Muscle of arm (tissue), 12 donors: ENCODE results near the gene FKBP10. TPM values are rescaled to one million over a fixed set of nuclear protein-coding genes. Genes with fewer than 3 reads are reported as not detected.

Source experiments
- DNase-seq: peaks from one replicate; pipeline ENCODE4 v3.0.0-alpha.2; 2013
- polyA plus RNA-seq, 12 donors: library from polyadenylated mRNA; unstranded; fragments of 120-200 nt; gene quantifications; one replicate each; pipeline ENCODE4 v1.2.1, GENCODE V29; 2013; ENCODE audit not compliant: insufficient read length in 12 of 12

The FKBP10 gene
- polyA plus RNA-seq, 12 donors, result 88.2 to 164 (median 124) TPM; not detected in 1

DNA sequence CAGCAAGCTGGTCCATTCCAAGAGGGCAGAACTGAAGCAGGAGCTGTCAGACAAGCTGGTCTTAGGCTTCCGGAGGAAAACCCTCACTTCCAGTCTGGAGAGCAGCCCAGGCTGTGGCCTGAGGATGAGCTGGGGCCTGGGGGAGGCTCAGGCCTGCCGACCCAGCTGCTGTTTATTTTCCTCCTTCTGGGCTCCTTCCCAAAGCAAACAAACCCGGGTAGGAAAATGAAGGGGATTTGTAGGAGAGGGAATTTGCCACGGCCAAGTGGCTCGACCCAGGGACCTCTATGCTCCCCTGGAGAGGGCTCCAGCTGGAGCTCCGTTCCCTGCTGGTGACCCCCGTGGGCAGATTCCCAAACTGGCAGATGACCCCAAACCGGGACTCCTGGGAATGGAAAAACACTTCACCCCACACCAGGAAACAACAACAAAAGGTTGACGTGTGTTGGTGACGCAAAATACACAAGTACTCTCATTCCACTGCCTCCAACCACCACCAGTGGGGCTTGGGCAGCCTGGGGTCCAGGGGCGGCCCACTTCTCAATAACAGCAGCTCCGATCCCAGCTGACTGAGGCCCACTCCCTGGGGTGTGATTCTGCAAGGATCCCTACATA lies 35.1 kb upstream of the FKBP10 start:
- peak; percentile 89 for DNase-seq

DNA sequence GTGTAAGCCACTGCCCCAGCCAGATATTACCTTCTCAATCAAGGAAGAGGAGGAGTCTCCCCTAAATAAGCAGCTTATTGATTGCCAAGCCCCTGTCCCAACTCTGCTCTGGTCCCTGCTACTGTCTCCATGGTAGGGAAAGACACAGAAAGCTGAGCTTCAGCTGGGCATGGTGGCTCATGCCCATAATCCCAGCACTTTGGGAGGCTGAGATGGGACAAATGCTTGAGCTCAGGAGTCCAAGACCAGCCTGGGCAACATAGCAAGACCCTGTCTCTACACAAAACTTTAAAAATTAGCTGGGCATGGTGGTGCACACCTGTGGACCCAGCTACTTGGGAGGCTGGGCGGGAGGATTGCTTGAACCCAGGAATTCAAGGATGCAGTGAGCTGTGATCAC lies 32.9 kb upstream of the FKBP10 start:
- DNase-seq, result no peak

DNA sequence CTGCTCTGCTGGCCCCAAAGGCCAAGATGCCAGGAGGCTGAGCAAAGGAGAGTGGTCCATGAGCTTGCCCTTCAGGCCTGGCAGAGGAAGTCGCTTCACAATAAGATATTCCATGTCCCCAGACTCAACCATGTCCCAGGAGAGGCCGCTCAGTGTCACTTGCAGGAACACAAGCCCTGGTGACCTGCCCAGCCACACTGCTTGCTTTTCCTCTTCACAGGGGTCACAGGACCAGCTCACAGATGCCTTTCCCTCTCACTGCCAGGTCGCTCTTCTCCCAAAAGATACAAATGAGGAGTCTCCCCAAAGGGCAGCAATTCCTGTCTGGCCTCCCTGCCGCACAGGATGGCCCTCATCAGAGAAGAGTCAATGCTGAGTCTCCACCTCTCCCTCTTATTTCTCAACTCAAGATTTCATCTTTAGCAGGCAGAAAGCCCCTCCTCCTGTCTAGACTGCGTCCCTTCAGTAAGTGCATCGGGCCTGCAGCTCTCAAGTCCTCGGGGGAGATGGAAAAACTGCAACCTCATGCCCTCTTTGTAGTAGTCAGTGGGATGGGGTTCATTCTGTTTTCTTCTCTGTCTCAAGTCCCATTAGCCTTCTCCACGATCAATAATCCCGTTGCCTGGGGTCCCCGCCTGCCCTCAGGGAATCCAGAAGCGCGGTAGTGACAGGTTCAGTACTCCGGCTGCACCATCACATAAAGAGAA lies 31.2 kb upstream of the FKBP10 start:
- DNase-seq, result no peak

DNA sequence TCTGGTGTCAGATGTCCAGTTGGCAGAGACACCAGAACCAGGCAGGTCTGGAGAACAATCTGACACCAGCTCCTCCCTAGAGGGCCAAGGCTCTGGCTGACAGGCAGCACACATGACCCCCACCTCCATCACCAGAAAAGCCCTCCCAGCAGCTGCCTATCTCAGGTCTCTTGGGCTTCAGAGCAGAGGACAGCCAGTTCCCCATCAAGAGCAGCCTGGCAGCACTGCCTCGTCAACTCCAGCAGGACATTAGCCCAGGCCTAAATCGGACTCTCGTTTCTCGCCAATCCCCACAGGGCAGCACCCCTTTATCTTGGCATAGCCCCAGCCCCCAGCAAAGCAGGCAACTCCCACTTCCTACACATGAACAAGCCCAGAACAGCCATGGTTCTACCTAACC lies 30.7 kb upstream of the FKBP10 start:
- no peak for DNase-seq

DNA sequence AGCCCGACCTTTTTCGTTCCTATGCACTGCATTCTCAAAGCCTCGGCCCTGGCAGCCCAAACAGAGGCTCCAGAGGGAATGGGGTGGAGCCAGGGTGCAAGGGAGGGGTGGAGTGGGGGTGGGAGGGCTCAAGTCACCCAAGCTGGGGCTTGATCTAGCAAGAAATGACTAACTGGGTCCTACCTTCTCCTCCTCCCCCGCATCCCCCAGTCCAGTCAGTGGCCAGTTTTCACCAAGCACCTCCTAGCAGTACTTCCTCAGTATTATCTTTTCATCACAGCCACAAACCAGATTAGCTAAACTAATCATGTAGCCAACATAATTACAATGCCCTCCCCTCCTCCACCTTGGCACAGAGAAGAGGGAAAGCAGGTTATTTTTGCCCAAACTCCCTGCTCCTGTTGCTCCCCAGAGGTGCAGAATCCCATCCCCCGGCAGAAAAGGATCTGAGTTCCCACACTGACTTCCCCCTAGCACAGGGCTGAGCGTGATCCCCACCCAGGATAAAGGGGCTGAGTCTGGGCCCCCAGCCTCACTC lies 28.5 kb upstream of the FKBP10 start:
- DNase-seq, result no peak

DNA sequence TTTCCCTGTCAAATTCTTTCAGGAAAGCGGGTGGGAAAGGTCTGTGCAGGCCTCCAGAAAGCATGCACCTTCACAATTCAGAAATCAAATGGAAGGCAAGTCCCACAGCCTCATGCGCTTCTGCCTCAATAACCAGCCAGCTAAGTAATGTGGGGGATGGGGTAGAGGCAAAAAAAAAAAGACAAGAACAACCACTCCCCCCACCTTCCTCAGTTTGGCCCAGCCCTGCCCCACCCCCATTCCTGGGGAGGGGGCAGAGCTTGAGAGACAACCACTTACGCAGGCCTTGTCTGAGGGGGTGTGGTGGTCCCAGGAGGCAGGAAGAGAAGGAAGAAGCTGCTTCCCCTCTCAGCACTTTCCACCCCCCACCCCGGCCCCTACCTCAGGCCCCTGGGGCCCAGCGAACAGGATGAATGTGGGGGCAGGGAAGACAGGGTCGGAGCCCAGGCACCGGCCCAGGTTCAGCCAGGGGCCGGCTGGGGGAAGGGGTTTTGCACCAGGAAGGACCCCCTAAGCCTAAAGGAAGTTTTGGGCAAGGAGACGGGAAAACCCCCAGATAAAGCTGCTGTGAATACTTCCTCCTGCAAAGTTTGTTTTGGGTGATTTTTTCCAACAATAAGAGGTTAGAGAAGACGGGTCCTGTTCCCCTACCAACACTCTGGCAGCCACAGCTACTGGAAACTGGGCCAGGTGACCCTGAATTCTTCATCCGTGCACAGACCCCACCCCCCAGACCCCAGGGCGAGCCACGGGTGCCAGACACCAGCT lies 27.5 kb upstream of the FKBP10 start:
- peak; percentile 45 for DNase-seq

DNA sequence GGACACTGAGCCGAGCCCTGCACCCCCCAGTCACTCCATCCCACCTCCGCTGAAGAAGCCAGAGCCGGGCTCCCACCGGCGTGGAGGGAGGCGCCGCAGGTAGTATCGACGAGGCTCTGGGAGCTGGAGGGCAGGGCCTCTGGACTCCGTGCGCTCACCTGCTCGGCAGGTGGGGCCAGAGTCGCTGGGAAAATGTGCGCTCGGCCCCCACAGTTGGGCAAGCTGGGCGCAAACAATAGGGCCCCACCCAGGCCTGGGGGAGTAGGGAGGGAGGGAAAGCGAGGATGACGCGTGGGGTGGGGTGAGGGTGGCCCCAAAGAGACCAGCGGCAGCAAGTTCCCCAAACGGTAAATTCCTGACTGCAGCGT lies 27.0 kb upstream of the FKBP10 start:
- no peak for DNase-seq

DNA sequence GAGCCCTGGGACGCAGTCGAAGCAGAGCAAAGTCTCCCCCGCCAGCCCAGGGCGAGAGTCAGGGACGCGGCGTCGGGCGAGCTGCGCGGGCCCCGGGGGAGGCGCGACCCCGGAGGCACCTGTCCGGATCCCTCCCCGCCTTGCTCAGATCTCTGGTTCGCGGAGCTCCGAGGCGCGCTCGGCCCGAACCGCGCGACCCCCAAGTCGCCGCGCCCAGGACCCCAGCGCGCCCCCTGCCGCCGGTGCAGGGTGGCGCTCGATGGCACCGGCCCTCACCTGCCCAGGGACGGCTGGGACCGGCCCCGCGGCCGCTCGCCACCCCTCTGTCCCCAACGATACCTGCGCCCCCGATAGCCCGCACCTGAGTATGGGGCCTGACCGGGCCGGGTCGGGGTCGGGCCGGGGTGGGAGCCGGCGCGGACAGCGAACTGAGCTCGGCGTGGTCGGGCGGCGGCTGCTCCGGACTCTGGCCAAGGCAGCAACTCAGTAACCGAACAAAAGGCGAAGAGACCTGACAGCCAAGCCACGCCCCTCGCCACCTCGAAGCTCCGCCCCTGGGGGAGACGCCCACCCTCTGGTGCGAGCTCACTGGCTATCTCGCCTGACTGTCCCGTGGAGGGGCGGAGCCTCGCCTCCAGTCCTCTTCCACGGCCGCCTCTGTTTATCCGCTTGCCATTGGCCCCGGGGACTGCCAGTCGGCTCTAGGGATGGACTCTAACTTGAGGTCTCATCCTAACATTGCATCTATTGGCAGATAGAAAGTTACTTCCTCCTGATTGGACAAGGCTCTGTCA lies 26.4 kb upstream of the FKBP10 start, which contains the start of gene JUP:
JUP (minus strand) TSS at position 485 of the 794 bp plus-strand sequence. CDS start 14,857 bp downstream, outside the sequence.
- DNase-seq, result peak; percentile 97

DNA sequence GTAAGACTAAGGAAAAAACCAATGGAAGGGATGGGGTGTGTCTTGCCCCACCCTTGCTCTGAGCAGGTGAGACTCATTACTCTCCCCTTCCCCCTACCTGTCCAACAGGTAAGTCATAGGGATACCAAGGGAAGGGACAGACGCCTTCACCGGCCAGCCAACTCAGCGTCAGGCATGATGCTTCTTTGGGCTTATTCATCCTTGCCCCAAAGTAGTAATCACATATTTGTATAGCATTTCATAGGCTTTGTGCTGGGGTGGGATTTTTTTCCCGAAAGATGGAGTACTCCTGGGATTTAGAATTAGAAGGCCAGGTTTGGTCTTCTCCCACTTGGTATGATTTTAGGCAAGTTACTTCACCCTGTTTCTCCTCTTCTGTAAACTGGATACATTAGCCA lies 25.8 kb upstream of the FKBP10 start:
- DNase-seq, result no peak

DNA sequence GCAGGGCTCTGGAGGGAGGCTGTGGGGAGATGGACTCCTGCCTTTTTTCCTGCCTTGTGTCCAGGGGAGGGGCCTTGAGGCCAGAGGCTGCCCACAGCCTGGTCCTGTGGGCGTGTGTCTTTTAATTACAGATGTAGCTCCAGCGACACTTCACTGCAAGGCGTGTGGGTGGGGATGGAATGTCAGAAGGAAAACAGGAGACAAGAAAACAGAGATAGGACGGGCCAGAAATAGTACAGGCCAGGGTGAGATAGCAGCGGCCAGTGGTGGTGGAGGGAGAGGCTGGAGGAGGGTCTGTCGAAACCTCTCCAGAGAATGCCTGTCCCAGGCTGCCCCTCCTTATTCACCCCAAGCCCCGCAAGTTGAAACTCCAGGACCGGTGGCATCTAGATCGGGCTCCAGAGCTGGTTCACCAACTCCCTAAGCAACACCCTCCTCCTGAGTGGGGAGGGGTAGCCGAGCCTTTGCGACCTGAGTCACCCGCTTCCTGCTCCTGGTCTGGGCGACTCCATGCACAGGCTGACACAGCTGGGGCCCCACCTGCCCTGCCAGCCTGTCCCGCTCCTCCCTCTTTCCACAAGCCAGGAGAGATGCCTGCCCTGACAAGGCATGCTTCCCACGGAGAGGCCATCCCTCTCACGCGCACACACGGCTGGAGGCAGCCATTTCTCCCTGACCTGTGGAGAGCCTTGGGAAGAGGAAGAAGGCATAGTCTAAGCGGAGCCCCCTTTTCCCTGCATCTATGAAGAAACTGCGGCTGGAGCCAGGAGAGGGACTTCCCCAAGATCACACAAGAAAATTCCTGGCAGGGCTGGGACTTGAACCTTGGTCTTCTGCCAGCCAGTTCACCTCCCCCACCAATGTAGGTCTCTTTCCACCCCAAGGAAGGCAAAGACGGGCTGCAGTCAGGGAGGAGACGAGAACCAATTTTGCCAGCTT lies 19.7 kb upstream of the FKBP10 start:
- no peak for DNase-seq

DNA sequence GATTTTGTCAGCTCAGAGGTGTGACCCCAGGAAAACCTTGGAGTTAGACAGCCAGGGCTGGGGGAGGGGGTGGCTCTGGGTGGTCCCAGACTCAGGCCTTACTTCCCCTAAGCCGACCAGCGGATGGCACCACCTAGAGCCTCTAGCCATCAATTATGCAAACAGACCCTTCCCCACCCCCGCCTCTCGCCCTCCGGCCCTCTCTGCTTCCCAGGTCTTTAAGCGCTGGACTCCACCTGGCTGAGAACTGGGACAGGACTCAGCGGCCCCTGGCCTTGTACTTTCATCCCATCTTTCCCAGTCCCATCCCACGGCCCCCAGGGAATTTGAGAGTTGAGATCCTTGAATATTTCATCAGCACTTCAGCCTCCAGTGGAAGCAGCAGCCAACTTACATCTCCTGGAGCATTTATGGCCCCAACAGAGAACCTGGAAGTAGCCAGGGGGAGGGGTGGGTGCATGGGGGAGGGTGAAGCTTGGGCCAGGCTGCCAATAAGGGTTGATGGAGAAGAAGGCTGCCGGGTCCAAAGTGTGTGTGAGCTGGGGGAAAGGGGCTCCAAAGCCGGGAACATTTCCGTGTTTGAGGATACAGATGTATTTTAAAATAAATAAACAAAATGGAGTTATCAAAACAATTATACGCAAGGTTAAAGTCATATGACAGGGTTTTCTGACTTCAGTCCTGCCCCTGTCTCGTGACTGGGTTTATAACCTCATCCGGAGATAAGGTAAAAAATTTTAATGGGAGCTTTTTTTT lies 18.8 kb upstream of the FKBP10 start:
- no peak for DNase-seq

DNA sequence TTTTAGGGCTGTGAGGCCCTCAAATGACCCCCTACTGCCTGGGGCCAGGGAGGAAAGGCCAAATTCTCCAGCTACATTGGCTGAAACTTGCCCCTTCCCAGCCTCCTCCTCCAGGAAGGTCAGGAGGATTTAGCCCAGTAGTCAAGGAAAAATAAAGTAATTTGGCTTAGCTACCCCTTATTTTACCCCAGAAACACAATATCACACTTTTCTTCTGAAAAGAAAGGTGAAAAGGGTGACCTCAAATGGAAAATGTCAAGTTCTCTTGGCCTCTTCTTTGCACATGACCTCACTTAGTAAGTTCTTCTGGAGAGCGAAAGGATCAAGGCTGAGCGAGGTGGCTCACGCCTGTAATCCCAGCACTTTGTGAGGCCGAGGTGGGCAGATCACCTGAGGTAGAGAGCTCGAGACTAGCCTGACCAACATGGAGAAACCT lies 18.2 kb upstream of the FKBP10 start:
- DNase-seq, result no peak

DNA sequence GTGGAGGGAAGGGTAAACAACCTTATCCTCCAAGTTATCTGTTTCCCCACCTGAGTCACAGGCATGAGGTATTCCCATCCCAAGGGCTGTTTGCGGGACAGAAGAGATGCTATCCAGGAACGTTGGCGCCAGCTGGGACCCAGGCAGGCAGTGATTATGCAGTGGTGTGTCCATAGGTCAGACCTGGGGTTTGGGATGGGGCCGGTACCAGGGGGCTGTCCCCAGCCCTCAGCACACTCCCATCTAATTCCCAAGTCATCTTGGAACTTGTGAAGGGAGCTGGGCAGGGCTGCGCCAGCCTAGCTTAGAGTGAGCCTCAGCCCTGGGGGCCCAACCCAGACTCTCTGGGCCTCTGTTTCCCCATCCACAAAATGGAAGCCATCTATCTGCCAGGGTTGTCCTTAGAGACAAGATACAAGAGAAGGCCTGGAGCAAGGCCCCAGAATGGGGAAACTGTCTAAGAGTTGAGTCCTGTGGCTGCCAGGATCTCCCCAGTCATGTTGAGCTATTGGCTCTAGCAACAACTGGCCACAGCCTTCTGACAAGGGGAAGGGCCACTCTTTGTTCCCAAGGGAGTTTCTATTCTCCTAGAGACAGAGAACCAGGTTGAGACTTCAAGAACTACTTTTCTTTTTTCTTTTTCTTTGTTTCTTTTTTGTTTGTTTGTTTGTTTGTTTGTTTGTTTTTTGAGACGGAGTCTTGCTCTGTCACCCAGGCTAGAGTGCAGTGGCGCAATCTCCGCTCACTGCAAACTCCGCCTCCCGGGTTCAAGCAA lies 16.5 kb upstream of the FKBP10 start:
- no peak for DNase-seq

DNA sequence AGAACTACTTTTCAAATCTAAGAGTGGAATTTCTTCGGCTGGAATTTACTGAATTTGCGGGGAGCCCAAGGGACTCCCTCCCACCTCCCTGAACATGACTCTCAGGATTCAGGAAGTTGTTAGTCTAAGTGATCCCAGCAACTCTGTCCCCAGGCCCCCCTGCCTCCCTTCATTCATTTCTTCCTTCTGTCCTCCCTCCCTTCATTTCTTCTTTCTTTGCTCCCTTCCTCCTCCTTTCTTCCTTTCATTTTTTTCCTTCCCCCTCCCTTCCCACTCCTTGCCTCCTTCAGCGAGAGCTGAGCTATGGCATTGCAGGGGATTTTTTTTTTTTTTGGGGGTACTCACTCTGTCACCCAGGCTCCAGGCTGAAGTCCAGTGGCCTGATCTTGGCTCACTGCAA lies 15.4 kb upstream of the FKBP10 start:
- no peak for DNase-seq

DNA sequence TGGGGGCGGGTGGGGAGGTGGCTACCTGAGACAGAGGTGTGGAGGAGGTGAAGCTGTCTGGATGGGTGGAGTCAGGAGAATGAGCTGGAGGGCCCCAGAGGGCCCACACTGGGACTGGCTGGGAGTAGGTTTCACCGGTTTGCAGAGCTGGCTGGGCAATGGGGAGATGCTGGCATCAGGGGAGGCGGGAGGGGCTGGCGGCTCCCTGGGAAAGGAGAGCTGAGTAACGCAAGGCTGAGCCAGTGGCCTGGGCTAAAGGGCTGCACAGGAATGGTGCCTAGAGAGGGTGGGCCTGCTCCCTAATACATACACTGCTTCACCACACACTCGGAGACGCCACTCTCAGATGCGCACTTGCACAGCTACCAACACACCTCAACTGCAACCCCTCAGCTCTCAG lies 13.4 kb upstream of the FKBP10 start:
- DNase-seq, result no peak

DNA sequence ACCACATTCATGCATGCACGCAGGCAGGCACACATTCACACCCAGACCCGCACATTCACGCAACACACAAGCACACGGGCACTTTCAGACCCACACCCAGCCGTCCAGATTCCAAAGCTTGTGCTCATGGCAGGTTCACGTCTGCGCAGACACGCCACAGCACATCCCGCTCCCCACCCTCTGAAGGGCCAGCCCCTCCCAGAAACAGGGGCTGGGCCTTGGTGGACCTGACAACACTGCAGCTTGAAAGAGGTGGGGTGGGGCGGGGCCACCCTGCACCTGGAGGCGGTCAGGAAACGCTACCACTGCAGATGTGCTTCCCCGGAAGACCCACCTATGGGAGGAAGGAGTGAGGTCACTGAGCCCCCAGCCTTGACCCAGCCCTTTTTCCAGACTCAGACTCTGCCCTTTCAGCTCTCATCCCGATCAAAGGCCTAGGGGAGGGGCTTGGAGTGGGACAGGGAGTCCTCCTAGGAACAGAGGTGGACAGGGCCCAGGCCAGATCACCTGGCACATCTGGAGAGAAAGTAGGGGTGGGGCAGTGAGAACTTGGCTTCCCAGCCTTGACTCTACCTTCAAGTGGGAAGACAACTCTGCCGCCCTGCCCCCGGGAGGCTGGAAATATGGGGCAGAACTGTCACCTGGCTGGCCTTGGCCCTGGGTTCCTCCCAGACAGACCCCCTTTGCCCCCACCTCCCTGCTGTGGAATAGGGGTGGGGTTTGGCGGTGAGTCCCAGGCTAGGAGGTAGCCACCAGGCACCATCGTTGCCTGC lies 12.0 kb upstream of the FKBP10 start:
- DNase-seq, result no peak

DNA sequence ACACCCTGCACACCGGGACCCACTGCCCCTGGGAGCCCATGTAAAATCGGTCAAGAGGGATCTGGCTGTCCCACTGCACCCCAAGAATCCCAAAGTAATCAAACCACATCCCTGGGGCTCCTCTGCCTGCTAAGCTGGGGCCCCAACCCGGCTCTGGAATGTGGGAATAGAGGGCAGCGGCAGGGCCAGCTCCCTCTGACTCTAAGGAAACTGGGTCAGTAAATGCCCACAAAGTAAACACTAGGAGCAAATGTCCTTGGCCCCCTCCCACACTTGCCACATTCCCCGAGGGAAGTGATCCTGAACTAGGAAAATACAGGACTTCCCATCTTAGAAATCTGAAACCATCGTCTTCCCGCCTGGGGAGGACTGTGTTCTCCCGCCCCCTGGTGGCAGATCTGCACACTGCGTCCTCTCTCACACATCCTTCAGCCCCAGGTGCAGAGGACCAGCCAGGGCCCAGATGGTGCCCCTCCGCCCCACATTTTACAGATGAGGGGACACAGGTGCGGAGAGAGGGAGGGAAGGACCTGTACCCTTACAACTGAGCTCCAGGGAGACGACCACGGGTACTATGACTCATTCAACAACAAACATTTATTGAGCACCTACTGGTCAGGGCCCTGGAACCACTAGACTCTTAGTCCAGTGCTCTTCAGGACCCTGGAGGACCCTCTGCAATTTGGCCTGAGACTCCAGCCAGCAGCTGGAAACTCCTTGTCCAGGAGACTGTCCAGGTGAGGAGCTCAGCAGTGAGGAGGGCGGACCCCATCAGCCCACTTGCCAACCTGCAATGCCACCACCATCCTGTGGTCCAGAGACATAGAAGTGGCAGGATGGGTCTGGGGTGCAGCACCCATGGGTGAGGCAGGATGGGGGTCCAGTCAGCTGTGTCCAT lies 11.2 kb upstream of the FKBP10 start:
- DNase-seq, result peak; percentile 87
